ENCODE results near the gene TMEM132A. TPM values are rescaled to one million over a fixed set of nuclear protein-coding genes. Genes with fewer than 3 reads are reported as not detected.
"Not testable (repeated sequence)": the region's sequence is repeated elsewhere in the genome, so short reads cannot be mapped to it uniquely, and the experiment has no call there.

Gene TMEM132A
- polyA plus RNA-seq, 1 donor, result 36.0 TPM

GRCh38 chr11:60906132-60906972 is 17.9 kb upstream of the TMEM132A start, which contains the start of gene PRPF19:
Gene PRPF19 (minus strand): TSS chr11:60906585. CDS start chr11:60906382, 203 bp downstream.
- peak; percentile 93 for DNase-seq (ENCODE audit: low read depth)

GRCh38 chr11:60908803-60909202 is 15.5 kb upstream of the TMEM132A start:
- DNase-seq (ENCODE audit: low read depth), result no peak

- not testable (repeated sequence) for DNase-seq (ENCODE audit: low read depth)
Measured at GRCh38 chr11:60909680-60910280, 14.5 kb upstream of the TMEM132A start.

GRCh38 chr11:60910281-60910687 is 14.0 kb upstream of the TMEM132A start:
- DNase-seq (ENCODE audit: low read depth), result no peak

- no peak for DNase-seq (ENCODE audit: low read depth)
Measured at GRCh38 chr11:60910711-60911380, 13.4 kb upstream of the TMEM132A start.

- DNase-seq (ENCODE audit: low read depth), result no peak
Measured at GRCh38 chr11:60912223-60912850, 11.9 kb upstream of the TMEM132A start.

GRCh38 chr11:60912851-60913528 is 11.3 kb upstream of the TMEM132A start:
- no peak for DNase-seq (ENCODE audit: low read depth)

GRCh38 chr11:60913793-60914632 is 10.2 kb upstream of the TMEM132A start, which contains the start of gene TMEM109:
Gene TMEM109 (plus strand): TSS chr11:60914158. CDS start chr11:60919694, 5,536 bp downstream.
- peak; percentile 90 for DNase-seq (ENCODE audit: low read depth)

- no peak for DNase-seq (ENCODE audit: low read depth)
Measured at GRCh38 chr11:60914633-60915247, 9.5 kb upstream of the TMEM132A start.

- DNase-seq (ENCODE audit: low read depth), result no peak
Measured at GRCh38 chr11:60915248-60915914, 8.9 kb upstream of the TMEM132A start.

- no peak for DNase-seq (ENCODE audit: low read depth)
Measured at GRCh38 chr11:60916669-60917206, 7.5 kb upstream of the TMEM132A start.

- no peak for DNase-seq (ENCODE audit: low read depth)
Measured at GRCh38 chr11:60917267-60917666, 7.0 kb upstream of the TMEM132A start.

GRCh38 chr11:60918251-60918938 is 5.9 kb upstream of the TMEM132A start:
- no peak for DNase-seq (ENCODE audit: low read depth)

GRCh38 chr11:60918939-60919265 is 5.4 kb upstream of the TMEM132A start:
- no peak for DNase-seq (ENCODE audit: low read depth)

- no peak for DNase-seq (ENCODE audit: low read depth)
Measured at GRCh38 chr11:60919320-60919719, 4.9 kb upstream of the TMEM132A start.

GRCh38 chr11:60919956-60920355 is 4.3 kb upstream of the TMEM132A start:
- DNase-seq (ENCODE audit: low read depth), result no peak

- no peak for DNase-seq (ENCODE audit: low read depth)
Measured at GRCh38 chr11:60921259-60921658, 3.0 kb upstream of the TMEM132A start.

- no peak for DNase-seq (ENCODE audit: low read depth)
Measured at GRCh38 chr11:60921777-60922335, 2.4 kb upstream of the TMEM132A start.

Data from forelimb muscle (tissue), 1 donor.